ENCODE data around the gene LYRM2. TPM values are rescaled to one million over a fixed set of nuclear protein-coding genes. Genes with fewer than 3 reads are reported as not detected.

The LYRM2 gene
- total RNA-seq, 1 donor from 2014 or later: 24.7 TPM

- no peak for ATAC-seq
Observed at GRCh38 chr6:89590133-89590532, 48.4 kb downstream of the LYRM2 start.

- no peak for ATAC-seq
Observed at GRCh38 chr6:89589297-89590025, 49.1 kb downstream of the LYRM2 start.

- no peak for ATAC-seq
Observed at GRCh38 chr6:89585154-89585553, 53.4 kb downstream of the LYRM2 start.

GRCh38 chr6:89584539-89584938 is 54.0 kb downstream of the LYRM2 start:
- no peak for ATAC-seq

GRCh38 chr6:89583559-89583958 is 55.0 kb downstream of the LYRM2 start:
- ATAC-seq: no peak

GRCh38 chr6:89582669-89583325 is 55.8 kb downstream of the LYRM2 start:
- ATAC-seq: peak; percentile 31

GRCh38 chr6:89581689-89582088 is 56.9 kb downstream of the LYRM2 start:
- no peak for ATAC-seq

- no peak for ATAC-seq
Observed at GRCh38 chr6:89580997-89581666, 57.4 kb downstream of the LYRM2 start.

- no peak for ATAC-seq
Observed at GRCh38 chr6:89575562-89575960, 63.0 kb downstream of the LYRM2 start.

GRCh38 chr6:89574910-89575561 is 63.5 kb downstream of the LYRM2 start:
- no peak for ATAC-seq

GRCh38 chr6:89567630-89568390 is 70.7 kb downstream of the LYRM2 start:
- no peak for ATAC-seq

GRCh38 chr6:89566930-89567629 is 71.5 kb downstream of the LYRM2 start:
- ATAC-seq: no peak

- no peak for ATAC-seq
Observed at GRCh38 chr6:89566008-89566800, 72.3 kb downstream of the LYRM2 start.

GRCh38 chr6:89564752-89565427 is 73.7 kb downstream of the LYRM2 start:
- peak; percentile 62 for ATAC-seq

- no peak for ATAC-seq
Observed at GRCh38 chr6:89563866-89564265, 74.7 kb downstream of the LYRM2 start.

GRCh38 chr6:89562093-89562973 is 76.2 kb downstream of the LYRM2 start:
- no peak for ATAC-seq

- no peak for ATAC-seq
Observed at GRCh38 chr6:89559487-89559886, 79.1 kb downstream of the LYRM2 start.

- ATAC-seq: no peak
Observed at GRCh38 chr6:89555806-89556205, 82.7 kb downstream of the LYRM2 start.

GRCh38 chr6:89555031-89555430 is 83.5 kb downstream of the LYRM2 start:
- ATAC-seq: no peak
